GM23248 (cell line): ENCODE results near the gene ANKLE2. TPM values are rescaled to one million over a fixed set of nuclear protein-coding genes. Genes with fewer than 3 reads are reported as not detected.

ENCODE experiments used
- DNase-seq: peaks from one replicate; pipeline ENCODE4 v3.0.0-alpha.2; 2015
- H2AFZ ChIP-seq: fragments of 200-600 bp; sonication (generic); 2 replicates; pipeline ENCODE4 v1.6.1; 2016; ENCODE audit warnings: antibody characterized with exemption
- H3F3A ChIP-seq: fragments of 200-600 bp; sonication (generic); 2 replicates; pipeline ENCODE4 v1.6.1; 2016; ENCODE audit warnings: mild to moderate bottlenecking, antibody characterized with exemption, mixed run types; ENCODE audit not compliant: insufficient read depth
- H3K27ac ChIP-seq: fragments of 200-600 bp; sonication (generic); 2 replicates; pipeline ENCODE4 v1.5.1; 2016; ENCODE audit warnings: mild to moderate bottlenecking
- H3K27me3 ChIP-seq: fragments of 200-600 bp; sonication (generic); replicated peaks from 2 replicates; pipeline ENCODE4 v1.6.1; 2016; ENCODE audit warnings: mild to moderate bottlenecking; ENCODE audit not compliant: insufficient read depth
- H3K36me3 ChIP-seq: fragments of 200-600 bp; sonication (generic); 2 replicates; pipeline ENCODE4 v1.6.1; 2016; ENCODE audit warnings: low read depth, mild to moderate bottlenecking
- H3K4me1 ChIP-seq: fragments of 200-600 bp; sonication (generic); 2 replicates; pipeline ENCODE4 v1.6.1; 2016; ENCODE audit warnings: mild to moderate bottlenecking; ENCODE audit not compliant: insufficient read depth
- H3K4me2 ChIP-seq: fragments of 200-600 bp; sonication (generic); one replicate; pipeline ENCODE4 v1.6.1; 2016; ENCODE audit warnings: mild to moderate bottlenecking; ENCODE audit not compliant: unreplicated experiment
- H3K4me3 ChIP-seq: fragments of 200-600 bp; sonication (generic); 2 replicates; pipeline ENCODE4 v1.5.1; 2016; ENCODE audit warnings: mild to moderate bottlenecking
- H3K79me2 ChIP-seq: fragments of 200-600 bp; sonication (generic); 2 replicates; pipeline ENCODE4 v1.6.1; 2016; ENCODE audit warnings: mild to moderate bottlenecking; ENCODE audit not compliant: insufficient read depth
- H3K9ac ChIP-seq: fragments of 200-600 bp; sonication (generic); 2 replicates; pipeline ENCODE4 v1.6.1; 2016; ENCODE audit warnings: mild to moderate bottlenecking
- H3K9me2 ChIP-seq: fragments of 200-600 bp; sonication (generic); 2 replicates; pipeline ENCODE4 v1.6.1; 2016; ENCODE audit warnings: mixed run types, mild to moderate bottlenecking, moderate library complexity; ENCODE audit not compliant: insufficient read depth
- H3K9me3 ChIP-seq: fragments of 200-600 bp; sonication (generic); one replicate; pipeline ENCODE4 v1.6.1; 2017; ENCODE audit warnings: low read depth
- H4K20me1 ChIP-seq: fragments of 200-600 bp; sonication (generic); 2 replicates; pipeline ENCODE4 v1.6.0; 2016; ENCODE audit not compliant: insufficient read depth
- EZH2 ChIP-seq: fragments of 200-600 bp; sonication (generic); IDR thresholded peaks from 2 replicates; pipeline ENCODE4 v1.6.1; 2018; ENCODE audit warnings: antibody characterized with exemption, mild to moderate bottlenecking; ENCODE audit not compliant: insufficient read depth, poor library complexity, severe bottlenecking
- EZH2phosphoT487 ChIP-seq: fragments of 200-600 bp; sonication (generic); IDR thresholded peaks from 2 replicates; pipeline ENCODE4 v1.6.1; 2018; ENCODE audit warnings: antibody characterized with exemption, moderate library complexity, mild to moderate bottlenecking, low read depth; ENCODE audit not compliant: insufficient read depth
- WGBS, 2 experiments: methylation state at CpG; one replicate each; pipeline ENCODE4 v1.1.6; 2015 to 2017; ENCODE audit warnings: low lambda C conversion rate in 2 of 2, low coverage in 1 of 2; ENCODE audit errors: missing lambda C conversion rate in 2 of 2; 5-methylcytosine and 5-hydroxymethylcytosine counted together
- in situ Hi-C: fragments of 300-500 bp; cut with MboI; formaldehyde crosslinking; loops from 2 replicates; pipeline ENCODE4 v1.15.0; 2020
- polyA plus RNA-seq: library from polyadenylated mRNA; unstranded; fragments of >200 nt; fragmentation: Nextera tagmentation; extraction: Ambion mirVana; gene quantifications from 2 replicates; pipeline ENCODE4 v1.2.1, GENCODE V29; 2016
- total RNA-seq: library from RNA; depleted of rRNA; stranded (reverse); fragments of >200 nt; shearing (Covaris generic); gene quantifications from 2 replicates; pipeline ENCODE4 v1.2.3, GENCODE V29; 2014

Gene ANKLE2
- total and polyA plus RNA-seq, 2 experiments from 2014 or later, result 49.4 to 69.6 TPM

DNA sequence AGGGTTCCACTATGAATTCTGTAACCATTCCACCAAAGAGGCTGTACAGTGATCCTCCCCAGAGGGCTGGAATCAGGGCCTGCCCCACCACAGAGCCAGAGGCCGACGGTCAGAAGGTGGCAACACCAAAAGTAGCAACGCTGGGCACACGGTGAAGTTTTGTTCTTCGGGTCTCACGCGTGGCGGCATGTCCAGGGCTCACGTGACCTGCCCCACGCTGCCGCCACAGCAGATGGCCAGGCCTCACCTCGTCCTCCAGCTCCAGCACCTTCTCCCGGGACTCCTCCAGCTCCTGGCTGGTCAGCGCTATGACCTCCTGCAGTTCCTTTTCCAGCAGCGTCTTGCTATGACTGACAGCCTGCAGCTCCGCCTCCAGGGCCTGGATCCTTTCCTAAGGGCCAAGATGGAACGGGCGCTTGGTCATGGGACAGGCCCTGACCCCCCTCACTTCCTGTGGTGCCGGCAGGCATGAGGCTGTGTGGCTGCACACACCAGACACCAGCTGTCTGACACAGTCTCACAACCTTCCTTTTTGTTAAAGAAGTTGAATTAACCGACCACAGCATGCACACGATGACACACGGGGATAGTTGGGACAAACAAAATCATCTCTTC, 22.4 kb upstream of the ANKLE2 start:
- H3K9me3 ChIP-seq, result no peaks in the 10 kb centered on the region

GRCh38 chr12:132781938-132782337, 20.3 kb upstream of the ANKLE2 start:
- DNase-seq, result no peak
- Histone ChIP-seq H3K4me2 (no peak overlapping the region), H3K36me3 (peaks cover 42% of the 10 kb centered on the region), H3K4me1 (no peaks in the 10 kb centered on the region), H3K79me2 (peaks cover 67% of the 10 kb centered on the region), H3K27me3 (no peaks in the 10 kb centered on the region), H3F3A (no peaks in the 10 kb centered on the region), H4K20me1 (no peaks in the 10 kb centered on the region), H3K9me3 (no peaks in the 10 kb centered on the region), H3K4me3 (no peak overlapping the region), H2AFZ (no peak overlapping the region), H3K9me2 (no peaks in the 10 kb centered on the region), H3K27ac (no peak overlapping the region), H3K9ac (no peak overlapping the region)
- WGBS, 2 experiments, result 86 to 89% methylated on average over 12 of the region's 12 CpGs
- no peak for TF ChIP-seq EZH2
- TF ChIP-seq EZH2phosphoT487, result no peak
- in situ Hi-C loops, result no loop called here

More for the DNA sequence above, 22.4 kb upstream of the ANKLE2 start:
- Histone ChIP-seq H3K27ac (no peak overlapping the region), H3K4me3 (no peak overlapping the region), H3K36me3 (peaks cover 38% of the 10 kb centered on the region), H3K4me1 (no peaks in the 10 kb centered on the region), H3F3A (0 out of 2 replicates have a peak, but pooled peaks cover 5% of the 10 kb centered on the region), H3K9ac (no peak overlapping the region), H4K20me1 (no peaks in the 10 kb centered on the region), H3K9me2 (no peaks in the 10 kb centered on the region), H3K4me2 (no peak overlapping the region), H2AFZ (no peak overlapping the region), H3K27me3 (no peaks in the 10 kb centered on the region), H3K79me2 (peaks cover 69% of the 10 kb centered on the region)
- in situ Hi-C loops, result no loop called here
- DNase-seq, result no peak
- TF ChIP-seq EZH2phosphoT487 (no peak), EZH2 (no peak)
- WGBS, 2 experiments, result 82 to 84% methylated on average over 22 of the region's 22 CpGs

GRCh38 chr12:132779781-132780353, 18.2 kb upstream of the ANKLE2 start:
- H3F3A ChIP-seq, result no peaks in the 10 kb centered on the region
- no peaks in the 10 kb centered on the region for H4K20me1 ChIP-seq
- in situ Hi-C loops, result no loop called here
- TF ChIP-seq EZH2 (no peak), EZH2phosphoT487 (no peak)
- H3K4me3 ChIP-seq, result no peak overlapping the region
- no peak for DNase-seq
- WGBS, 2 experiments, result 94 to 96% methylated on average over 22 to 30 of the region's 30 CpGs
- no peaks in the 10 kb centered on the region for H3K9me2 ChIP-seq
- peaks cover 63% of the 10 kb centered on the region for H3K79me2 ChIP-seq
- H3K4me2 ChIP-seq, result no peak overlapping the region
- H3K4me1 ChIP-seq, result no peaks in the 10 kb centered on the region
- H3K9ac ChIP-seq, result no peak overlapping the region
- no peak overlapping the region for H2AFZ ChIP-seq
- H3K9me3 ChIP-seq, result no peaks in the 10 kb centered on the region
- no peak overlapping the region for H3K27ac ChIP-seq
- H3K36me3 ChIP-seq, result peaks cover 44% of the 10 kb centered on the region
- H3K27me3 ChIP-seq, result no peaks in the 10 kb centered on the region

DNA sequence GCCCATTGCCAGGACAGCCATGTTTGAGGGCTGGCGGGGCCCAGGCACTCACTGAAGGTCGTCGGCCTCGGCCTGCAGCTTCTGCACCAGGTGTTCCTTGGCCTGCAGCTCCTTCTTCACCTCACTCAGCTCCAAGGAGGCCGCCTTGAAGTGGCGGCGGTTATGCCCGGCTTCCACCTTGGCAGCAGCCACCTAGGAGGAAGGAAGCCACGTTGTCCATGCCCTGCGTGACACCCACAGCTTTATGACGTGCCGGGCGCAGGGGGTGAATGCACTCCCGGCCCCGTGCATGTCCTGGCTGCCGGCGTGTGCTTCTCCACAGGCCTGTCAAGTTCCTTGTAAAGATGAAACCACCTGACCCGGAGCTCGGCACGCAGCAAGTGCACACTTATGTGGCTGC, 16.0 kb upstream of the ANKLE2 start:
- H4K20me1 ChIP-seq, result no peaks in the 10 kb centered on the region
- peaks cover 60% of the 10 kb centered on the region for H3K79me2 ChIP-seq
- H3K9me3 ChIP-seq, result no peaks in the 10 kb centered on the region
- 95% methylated on average over 20 of the region's 20 CpGs for WGBS, 2 experiments
- H3K4me1 ChIP-seq, result no peaks in the 10 kb centered on the region
- DNase-seq, result no peak
- H3F3A ChIP-seq, result peaks cover under 1% of the 10 kb centered on the region; the same call in 1 of the 2 replicates
- H3K27me3 ChIP-seq, result no peaks in the 10 kb centered on the region
- H2AFZ ChIP-seq, result no peak overlapping the region
- TF ChIP-seq EZH2phosphoT487, result no peak
- no peak overlapping the region for H3K27ac ChIP-seq
- no peaks in the 10 kb centered on the region for H3K9me2 ChIP-seq
- H3K9ac ChIP-seq, result no peak overlapping the region
- H3K4me2 ChIP-seq, result no peak overlapping the region
- no peak overlapping the region for H3K4me3 ChIP-seq
- in situ Hi-C loops, result no loop called here
- peaks cover 55% of the 10 kb centered on the region for H3K36me3 ChIP-seq
